HG03520 (cell line): Measurements from ENCODE around the gene HPCAL1.
"Not testable (repeated sequence)": the region's sequence is repeated elsewhere in the genome, so short reads cannot be mapped to it uniquely, and the experiment has no call there.

Source experiments
- ATAC-seq: cut with Tn5 transposase; IDR thresholded peaks from one replicate; pipeline ENCODE4 v1.9.1; 2021; ENCODE audit warnings: mild to moderate bottlenecking, moderate library complexity; ENCODE audit not compliant: unreplicated experiment

Gene HPCAL1

DNA sequence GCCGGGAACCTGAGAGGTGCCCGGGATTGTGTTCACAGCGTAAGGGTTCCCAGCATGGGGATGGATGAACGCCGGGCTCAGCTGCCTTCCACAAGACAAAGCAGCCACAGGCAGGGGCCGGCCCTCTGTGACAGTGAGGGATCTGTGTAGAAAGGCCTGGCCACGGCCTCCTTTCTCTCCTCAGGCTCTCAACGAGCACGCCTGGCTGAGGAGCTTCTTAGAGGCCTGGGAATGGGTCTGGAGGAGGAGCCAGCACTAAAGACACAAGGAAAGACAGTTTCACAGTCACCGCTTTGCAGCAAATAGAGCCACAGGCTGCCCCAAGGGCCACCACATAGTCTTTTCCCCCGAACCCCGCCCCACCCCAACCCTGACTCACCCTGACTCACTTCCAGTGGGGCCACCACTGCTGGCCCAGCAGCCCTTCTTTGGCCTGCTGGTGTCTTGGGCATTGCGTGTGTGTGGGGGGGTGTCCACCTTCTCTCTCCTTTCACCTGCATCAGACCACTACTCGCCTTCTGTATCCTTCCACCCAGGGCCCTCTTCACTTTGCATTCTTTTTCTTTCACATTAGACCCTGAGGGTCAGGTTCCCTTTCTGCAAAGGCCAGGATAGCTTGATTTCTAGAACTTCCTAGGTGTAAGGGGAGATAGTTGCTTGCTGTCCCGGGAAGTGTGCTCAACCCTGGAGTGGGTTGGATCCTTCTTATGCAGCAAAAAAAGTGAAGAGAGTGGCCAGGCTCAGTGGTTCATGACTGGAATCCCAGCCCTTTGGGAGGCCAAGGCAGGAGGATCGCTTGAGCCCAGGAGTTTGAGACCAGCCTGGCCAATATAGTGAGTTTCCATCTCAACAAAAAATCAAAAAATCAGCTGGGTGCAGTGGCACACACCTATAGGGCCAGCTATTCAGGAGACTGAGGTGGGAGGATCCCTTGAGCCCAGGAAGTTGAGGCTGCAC is 19.3 kb upstream of the HPCAL1 start:
- no peak for ATAC-seq

DNA sequence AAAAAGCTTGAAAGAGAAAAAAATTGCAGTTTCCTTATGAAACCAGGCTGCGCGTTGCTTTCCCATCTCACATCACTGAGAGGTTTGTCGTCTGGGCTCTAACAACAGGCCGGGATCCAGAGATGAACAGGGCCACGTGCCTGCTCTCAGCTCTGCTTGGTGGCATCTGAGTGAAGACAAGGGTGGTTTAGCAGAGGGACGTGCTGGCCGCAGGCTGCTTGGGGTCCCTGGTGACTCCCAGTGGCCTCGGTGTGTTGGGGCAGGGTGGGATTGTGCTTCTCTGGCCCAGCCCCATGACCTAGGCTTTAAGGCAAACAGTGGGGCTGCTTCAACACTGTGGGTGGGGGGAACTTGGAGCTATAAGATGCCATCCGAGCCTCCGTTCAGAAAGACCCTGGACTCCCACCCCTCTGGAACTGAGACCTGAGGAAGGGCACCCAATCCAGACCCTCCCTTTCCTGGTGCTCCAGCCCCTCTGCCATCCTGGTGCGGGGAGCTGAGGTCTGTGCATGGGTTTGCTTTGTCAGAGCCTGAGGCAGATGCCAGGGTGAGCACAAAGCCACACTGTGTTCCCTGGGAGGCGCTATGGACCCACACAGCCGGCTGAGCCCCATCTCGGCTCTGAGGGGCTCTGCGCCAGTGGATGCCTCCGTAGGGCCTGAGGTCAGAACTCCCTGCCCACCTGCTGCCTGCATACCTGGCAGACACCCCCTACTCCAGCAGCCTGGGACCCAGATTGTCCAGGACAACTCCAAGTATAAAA is 18.4 kb upstream of the HPCAL1 start:
- no peak for ATAC-seq

DNA sequence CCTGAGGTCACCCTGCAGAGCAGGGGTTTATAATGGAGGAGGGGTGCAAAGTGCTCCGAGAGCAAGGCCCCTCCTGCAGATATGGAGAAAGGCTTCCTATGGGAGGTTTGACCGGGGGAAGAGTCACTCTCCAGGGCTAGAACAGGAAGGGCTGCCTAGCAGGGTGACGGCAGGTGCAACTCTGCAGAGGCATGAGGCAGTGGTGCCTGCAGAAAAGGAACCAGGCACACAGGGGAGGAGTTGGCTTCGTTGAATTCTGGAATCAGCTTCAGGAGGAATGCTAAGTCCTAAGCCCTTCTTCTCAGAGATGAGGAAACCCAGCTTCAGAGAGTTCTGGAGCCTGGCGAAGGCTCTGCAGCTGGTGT is 17.5 kb upstream of the HPCAL1 start:
- ATAC-seq: no peak

DNA sequence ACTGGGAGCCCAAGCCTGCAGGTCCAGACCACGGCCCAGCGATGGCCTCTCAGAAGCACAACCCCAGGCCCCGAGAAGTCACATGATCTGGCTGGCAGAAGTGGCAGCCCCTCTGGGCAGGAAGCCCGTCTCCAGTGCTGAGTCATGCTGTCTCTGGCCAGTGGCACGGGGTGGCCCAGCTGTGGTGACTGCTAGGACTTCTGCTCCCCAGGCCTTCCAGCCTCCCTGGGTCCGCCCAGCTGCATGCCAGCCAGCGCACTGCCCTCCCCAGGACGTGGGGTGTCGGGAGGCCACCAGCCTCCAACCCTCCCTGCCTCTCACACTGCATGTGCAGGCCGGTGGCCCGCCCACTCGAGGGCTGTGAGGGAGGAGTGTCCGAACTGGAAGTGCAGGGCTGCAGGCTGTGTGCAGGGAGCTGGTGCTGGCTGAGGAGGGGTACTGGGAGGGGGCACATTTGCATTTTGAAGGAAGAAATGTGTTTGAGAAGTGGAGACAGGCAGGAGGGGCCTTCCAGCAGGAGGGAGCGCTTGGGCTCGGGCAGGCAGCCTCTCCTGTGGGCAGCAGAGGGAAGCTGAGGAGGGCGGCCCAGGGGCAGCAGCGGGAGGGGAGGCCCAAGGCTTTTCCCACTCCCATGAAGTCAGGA is 17.0 kb upstream of the HPCAL1 start:
- no peak for ATAC-seq

DNA sequence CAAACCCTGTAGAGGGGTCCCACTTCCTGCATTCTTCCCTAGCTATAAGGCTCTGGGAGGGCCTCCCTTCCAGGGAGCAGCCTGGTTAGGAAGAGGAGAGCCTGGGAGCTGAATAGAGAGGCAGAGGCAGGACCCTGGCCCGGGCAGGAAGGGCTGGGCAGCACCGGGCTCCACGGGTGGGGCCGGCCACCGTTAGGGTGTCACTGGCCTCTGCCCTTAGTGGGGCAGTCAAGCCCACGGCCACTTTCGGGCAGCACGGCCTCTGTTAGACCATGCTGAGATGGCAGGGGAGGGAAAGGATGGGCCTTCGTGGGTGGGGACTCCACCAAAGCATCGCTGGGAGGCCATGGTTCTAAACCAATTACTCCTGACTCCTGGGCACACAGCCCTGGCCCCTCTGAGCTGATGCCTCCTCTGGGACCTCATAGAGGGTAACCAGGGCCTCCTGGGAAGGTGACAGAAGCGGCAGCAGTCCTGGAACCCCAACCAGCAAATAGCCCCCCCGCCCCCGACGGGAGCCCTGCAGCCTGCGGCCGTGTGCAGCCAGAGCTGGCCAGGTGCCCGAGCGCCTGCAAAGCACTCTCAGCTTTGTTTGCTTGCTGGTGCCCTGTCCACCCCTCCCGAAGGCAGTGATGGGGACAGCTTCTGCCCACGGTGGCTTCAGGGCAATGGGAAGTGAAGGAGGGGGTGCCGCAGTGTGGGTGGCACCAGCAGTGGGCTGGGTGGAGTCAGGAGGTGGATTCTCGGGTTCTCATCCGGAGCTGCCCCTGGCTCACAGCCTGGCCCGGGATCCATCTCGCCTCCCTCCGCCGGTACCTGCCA is 16.3 kb upstream of the HPCAL1 start:
- no peak for ATAC-seq

DNA sequence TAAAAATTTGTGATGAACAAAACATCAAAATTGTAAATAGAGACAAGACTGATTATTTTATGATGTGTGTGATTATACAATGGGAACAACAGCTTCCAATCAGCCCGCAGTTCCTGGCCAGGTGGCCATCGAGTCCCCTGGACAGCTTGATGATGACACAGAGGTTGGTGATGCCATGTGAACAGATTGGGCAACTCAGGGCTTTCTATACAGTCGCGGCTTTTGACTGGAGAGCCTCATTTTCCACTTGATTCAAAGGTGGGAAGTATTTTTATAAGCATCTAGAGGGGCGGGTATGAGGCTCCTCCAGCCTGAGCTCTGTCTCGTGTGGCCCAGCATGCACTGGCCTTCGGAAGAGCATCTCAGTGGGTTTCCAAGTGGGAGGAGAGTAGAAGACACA is 14.9 kb upstream of the HPCAL1 start:
- ATAC-seq: no peak

DNA sequence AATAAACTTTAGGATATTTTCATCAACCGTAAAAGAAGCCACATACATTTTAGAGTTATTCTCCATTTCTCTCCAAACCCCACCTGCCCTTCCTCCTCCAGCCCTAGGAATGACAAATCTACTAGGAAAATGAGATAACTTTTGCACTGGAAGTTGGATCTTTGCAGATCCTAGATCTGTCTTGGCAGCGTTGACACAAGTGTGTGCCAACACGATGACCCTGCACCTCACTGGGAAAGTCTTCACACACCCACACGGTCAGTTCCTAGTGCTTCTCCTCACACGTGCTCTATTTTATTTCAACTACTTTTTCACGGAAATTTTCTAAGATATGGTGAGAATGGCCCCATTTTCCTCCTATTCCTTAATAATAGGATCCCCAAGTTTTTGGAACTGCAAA is 14.1 kb upstream of the HPCAL1 start:
- ATAC-seq: no peak

DNA sequence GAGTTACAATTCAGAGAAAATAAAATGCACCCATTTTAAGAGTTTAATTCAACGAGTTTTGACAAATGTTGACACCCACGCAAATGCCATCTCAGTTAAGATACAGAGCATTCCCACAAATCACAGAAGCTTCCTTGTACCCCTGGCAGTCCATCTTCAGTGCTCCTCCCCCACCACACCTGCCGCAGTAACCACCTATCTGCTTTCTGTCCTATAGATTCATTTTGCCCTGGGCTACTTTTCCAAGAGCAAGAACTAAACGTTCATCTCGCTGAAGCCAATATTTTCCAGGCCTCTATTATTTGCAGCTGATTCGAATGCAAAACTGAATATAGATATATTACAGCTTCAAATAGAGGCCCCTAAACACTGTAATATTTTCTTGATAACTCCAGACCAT is 13.4 kb upstream of the HPCAL1 start:
- ATAC-seq: no peak

DNA sequence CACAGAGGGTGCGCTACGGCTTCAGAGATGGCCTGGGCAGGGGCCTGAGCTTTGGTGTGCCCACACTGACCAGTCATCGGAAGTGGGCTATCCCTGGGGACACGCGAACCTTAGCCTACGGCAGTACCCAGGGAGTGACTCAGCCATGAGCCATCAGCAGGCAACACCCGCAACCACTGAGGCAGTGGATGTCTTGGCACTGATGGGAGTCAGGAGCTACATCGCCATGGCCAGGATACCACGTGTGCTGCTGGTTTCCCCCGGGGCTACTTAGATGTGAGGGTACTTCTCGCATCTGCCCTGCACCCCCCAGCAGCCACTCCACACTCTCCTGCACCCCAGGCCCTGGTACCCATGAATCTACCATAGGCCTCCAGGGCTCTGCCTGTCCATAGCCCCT is 12.8 kb upstream of the HPCAL1 start:
- ATAC-seq: no peak

DNA sequence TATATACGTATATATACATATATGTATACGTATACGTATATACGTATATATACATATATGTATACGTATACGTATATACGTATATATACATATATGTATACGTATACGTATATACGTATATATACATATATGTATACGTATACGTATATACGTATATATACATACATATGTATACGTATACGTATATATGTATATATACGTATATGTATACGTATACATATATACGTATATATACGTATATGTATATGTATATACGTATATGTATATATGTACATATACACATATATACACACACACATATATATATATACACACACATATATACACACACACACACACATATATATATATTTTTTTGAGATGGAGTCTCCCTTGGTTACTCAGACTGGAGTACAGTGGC is 11.3 kb upstream of the HPCAL1 start:
- not testable (repeated sequence) for ATAC-seq

DNA sequence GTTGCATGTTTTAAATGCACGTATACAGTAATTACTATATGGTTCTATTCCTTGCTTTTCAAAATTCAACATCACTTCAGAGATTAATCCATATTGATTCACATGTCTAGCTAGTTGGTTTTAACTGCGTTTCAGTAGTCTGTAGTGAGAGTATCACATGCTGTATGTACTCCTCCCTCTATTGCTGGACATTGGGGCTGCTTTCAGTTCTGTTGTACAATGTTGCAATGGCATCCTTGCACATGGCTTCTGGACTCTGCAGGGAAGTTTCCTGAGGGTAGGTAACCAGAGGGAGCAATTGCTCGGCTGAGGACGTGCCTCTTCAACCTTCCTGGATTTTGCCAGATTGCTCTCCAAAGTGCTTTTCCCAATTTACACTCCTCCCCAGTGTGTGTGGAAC is 10.7 kb upstream of the HPCAL1 start:
- no peak for ATAC-seq

DNA sequence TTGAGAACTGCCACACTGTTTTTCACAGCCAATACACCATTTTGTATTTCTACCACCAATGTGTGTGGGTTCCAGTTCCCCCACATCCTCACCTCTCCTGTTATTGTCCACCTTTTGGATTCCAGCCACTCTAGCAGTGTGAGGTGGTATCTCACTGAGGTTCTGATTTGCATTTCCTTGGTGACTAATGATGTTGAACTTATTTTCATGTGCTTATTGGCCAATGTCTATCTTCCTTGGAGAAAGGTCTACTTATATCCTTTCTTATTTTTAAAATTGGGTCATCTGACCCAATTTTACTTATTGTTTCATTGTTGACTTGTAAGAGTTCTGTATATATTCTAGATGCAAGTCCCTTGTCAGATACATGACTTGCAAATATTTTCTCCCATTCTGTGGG is 9.1 kb upstream of the HPCAL1 start:
- no peak for ATAC-seq

DNA sequence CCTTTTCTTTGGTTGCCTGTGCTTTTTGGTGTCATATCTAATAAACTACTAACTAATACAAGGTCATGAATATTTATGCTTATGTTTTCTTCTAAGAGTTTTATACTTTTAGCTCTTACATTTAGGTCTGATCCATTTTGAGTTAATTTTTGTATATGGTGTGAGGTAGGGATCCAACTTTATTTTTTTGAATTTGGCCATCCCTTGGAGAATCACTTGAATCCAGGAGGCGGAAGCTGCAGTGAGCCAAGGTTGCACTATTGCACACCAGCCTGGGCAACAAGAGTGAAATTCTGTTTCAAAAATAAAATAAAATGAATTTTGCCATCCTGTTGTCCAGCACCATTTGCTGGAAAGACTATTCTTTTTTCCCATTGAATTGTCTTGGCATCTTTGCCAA is 8.6 kb upstream of the HPCAL1 start:
- ATAC-seq: no peak

DNA sequence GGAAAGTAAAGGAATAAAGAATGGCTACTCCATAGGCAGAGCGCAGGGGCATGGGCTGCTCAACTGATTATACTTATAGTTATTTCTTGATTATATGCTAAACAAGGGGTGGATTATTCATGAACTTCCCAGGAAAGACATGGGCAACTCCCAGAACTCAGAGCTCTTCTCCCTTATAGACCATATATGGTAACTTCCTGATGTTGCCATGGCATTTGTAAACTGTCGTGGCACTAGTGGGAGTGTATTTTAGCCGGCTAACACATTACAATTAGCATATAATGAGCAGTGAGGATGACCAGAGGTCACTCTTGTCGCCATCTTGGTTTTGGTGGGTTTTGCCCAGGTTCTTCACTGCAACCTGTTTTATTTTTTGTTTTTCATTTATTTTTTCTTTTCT is 7.1 kb upstream of the HPCAL1 start:
- ATAC-seq: not testable (repeated sequence)

DNA sequence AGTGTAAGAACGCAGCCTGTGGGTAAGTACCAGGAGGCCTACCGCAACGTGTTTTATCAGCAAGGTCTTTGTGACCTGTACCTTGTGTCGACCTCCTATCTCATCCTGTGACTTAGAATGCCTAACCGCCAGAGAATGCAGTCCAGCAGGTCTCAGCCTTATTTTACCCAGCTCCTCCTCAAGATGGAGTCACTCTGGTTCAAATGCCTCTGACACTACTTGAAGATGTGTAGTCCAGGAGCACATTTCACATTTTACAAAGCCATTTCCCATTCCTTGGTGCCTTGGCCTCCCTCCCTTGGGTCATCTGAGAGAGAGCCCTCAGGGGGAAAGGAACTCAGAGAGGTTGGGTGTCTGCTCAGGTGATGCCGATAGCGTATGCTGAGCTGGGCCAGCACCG is 6.6 kb upstream of the HPCAL1 start:
- ATAC-seq: no peak

DNA sequence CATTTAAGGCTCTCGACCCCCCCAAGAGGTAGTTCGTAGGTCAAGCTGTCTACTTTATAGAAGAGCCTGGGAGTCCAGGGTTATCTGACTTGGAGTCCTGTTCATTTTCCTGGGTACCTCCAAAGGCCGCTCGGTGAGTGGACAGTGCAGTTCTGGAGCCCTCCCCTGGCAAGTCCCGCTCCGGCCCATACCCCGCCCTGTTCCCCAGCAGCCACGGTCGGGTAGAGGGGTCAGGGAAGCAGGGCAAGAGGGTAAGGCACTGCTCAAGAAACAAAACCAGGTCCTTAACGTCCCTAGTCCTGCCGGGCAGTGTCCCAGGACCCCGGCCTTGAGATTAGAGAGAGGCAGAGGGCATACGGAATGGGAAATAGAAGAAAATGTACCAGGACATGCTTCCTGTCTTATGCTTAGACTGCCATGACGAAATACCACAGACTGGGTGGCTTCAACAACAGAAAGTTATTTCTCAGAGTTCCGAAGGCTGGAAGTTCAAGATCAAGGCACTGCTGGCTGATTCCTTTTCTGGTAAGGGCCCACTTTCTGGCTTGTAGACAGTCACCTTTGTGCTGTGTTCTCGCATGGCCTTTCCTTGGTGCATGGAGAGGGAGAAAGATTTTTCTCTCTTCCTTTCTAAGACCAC is 5.4 kb upstream of the HPCAL1 start:
- ATAC-seq: no peak

DNA sequence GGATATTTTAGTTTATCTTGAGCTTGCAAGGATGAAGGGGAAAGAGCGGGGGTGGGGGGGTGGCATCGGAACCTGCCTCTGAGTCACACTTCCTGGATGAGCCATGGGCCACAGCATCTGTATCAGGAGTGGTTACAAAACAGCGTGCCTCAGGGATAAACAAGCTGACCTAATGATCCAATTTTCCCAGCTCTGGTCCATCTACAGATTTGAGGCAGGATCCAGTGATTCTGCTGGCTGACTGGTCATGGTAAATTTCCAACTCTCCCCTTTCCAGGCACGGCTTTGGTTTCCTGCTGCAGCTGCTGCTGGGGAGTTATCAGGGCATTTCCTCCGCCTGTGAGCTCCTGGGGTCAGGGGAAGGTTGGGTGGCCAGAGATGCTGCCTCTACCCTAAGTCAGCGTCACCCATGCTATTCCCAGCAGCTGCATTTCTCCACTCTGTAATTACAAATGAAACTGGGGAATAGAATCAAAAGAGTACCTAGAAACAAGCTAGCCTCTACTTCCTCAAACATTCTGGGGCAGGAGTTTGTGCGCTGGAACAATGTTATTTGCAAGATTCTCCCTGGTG is 4.7 kb upstream of the HPCAL1 start:
- no peak for ATAC-seq

DNA sequence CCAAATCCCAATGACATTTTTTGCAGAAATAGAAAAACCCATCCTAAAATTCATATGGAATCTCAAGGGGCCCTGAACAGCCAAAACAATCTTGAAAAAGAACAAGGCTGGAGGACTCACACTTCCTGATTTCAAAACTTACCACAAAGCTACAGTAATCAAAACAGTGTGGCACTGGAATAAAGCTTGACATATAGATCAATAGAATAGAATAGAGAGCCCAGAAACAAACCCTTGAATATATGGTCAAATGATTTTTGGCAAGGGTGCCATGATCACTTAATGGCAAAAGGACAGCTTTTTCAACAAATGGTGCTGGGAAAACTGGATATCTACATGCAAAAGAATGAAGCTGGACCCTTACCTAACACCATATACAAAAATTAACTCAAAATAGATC is 3.9 kb upstream of the HPCAL1 start:
- ATAC-seq: not testable (repeated sequence)

DNA sequence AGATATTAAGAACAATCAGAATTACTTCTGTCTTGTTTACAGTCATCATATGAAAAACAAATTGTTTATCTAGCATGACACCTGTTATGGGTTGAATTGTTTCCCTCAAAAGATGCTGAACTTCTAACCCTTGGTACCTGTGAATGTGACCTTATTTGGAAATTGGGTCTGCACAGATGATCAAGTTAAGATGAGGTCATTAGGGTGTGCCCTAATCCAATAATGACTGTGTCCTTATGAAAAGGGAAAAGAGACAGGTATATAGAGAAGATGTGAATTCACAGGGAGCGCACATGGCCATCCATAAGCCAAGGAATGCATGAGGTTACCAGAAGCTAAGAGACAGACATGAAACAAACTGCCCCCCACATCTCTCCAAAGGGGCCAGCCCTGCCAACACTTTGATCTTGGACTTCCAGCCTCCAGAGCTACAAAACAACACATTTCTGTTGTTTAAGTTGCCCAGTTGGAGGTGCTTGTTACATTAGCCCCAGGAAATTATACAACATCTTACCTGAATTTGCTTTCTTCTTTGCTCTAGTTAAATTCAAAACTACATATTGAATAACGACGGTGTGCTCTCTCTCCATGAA is 2.3 kb upstream of the HPCAL1 start:
- no peak for ATAC-seq
